H9 (cell line): ENCODE measurements around the gene BANP. TPM values are rescaled to one million over a fixed set of nuclear protein-coding genes. Genes with fewer than 3 reads are reported as not detected.

Experiments
- DNase-seq: peaks from one replicate; pipeline ENCODE4 v3.0.0-alpha.2; 2017
- H2AFZ ChIP-seq: one replicate; pipeline ENCODE4 v1.6.1; 2013; ENCODE audit warnings: mild to moderate bottlenecking, low read length, control low read depth, moderate library complexity
- H2AK5ac ChIP-seq: 2 replicates; pipeline ENCODE4 v1.6.1; 2013; ENCODE audit warnings: low read length, control low read depth, mixed read lengths; ENCODE audit not compliant: insufficient read length
- H2BK120ac ChIP-seq: one replicate; pipeline ENCODE4 v1.6.1; 2013; ENCODE audit warnings: low read depth, mild to moderate bottlenecking, low read length, control low read depth, inconsistent platforms; ENCODE audit not compliant: poor library complexity, severe bottlenecking
- H2BK12ac ChIP-seq: 2 replicates; pipeline ENCODE4 v1.6.1; 2013; ENCODE audit warnings: low read length, control low read depth, mixed read lengths, low read depth; ENCODE audit not compliant: insufficient read length
- H2BK15ac ChIP-seq: 2 replicates; pipeline ENCODE4 v1.6.1; 2013; ENCODE audit warnings: low read depth, low read length, control low read depth
- H2BK20ac ChIP-seq: one replicate; pipeline ENCODE4 v1.6.1; 2013; ENCODE audit warnings: low read depth, mild to moderate bottlenecking, low read length, control low read depth, inconsistent platforms; ENCODE audit not compliant: poor library complexity, severe bottlenecking
- H2BK5ac ChIP-seq: 2 replicates; pipeline ENCODE4 v1.6.1; 2013; ENCODE audit warnings: low read length, control low read depth, mixed read lengths; ENCODE audit not compliant: insufficient read length
- H3K14ac ChIP-seq: 2 replicates; pipeline ENCODE4 v1.6.1; 2013; ENCODE audit warnings: low read length, control low read depth; ENCODE audit not compliant: insufficient read depth
- H3K18ac ChIP-seq: 2 replicates; pipeline ENCODE4 v1.6.1; 2013; ENCODE audit warnings: low read depth, mild to moderate bottlenecking, mixed read lengths, low read length, control low read depth; ENCODE audit not compliant: insufficient read length
- H3K23ac ChIP-seq: 2 replicates; pipeline ENCODE4 v1.6.1; 2013; ENCODE audit warnings: low read length, control low read depth, mixed read lengths, low read depth; ENCODE audit not compliant: insufficient read length
- H3K23me2 ChIP-seq: 2 replicates; pipeline ENCODE4 v1.6.1; 2013; ENCODE audit warnings: low read depth, mild to moderate bottlenecking, mixed read lengths, low read length, control low read depth; ENCODE audit not compliant: insufficient read length, poor library complexity, severe bottlenecking
- H3K27ac ChIP-seq: 2 replicates; pipeline ENCODE4 v1.5.1; 2013; ENCODE audit warnings: low read length, control low read depth, mixed read lengths, low read depth; ENCODE audit not compliant: insufficient read length
- H3K27me3 ChIP-seq: 2 replicates; pipeline ENCODE4 v1.6.1; 2013; ENCODE audit warnings: low read length, control low read depth, inconsistent platforms; ENCODE audit not compliant: insufficient read depth
- H3K4ac ChIP-seq: 2 replicates; pipeline ENCODE4 v1.6.1; 2013; ENCODE audit warnings: low read depth, mild to moderate bottlenecking, control low read depth, inconsistent platforms, low read length, moderate library complexity
- H3K4me1 ChIP-seq: 2 replicates; pipeline ENCODE4 v1.6.1; 2013; ENCODE audit warnings: low read length, control low read depth, inconsistent platforms; ENCODE audit not compliant: insufficient read depth
- H3K4me2 ChIP-seq: 2 replicates; pipeline ENCODE4 v1.6.1; 2013; ENCODE audit warnings: low read length, control low read depth, mixed read lengths; ENCODE audit not compliant: insufficient read length, insufficient read depth
- H3K56ac ChIP-seq: 2 replicates; pipeline ENCODE4 v1.6.1; 2013; ENCODE audit warnings: low read depth, mild to moderate bottlenecking, mixed read lengths, low read length, control low read depth; ENCODE audit not compliant: insufficient read length
- H3K79me1 ChIP-seq: 2 replicates; pipeline ENCODE4 v1.6.1; 2013; ENCODE audit warnings: low read depth, mild to moderate bottlenecking, moderate library complexity, low read length, control low read depth, inconsistent platforms; ENCODE audit not compliant: insufficient read depth, poor library complexity, severe bottlenecking
- H3K79me2 ChIP-seq: 2 replicates; pipeline ENCODE4 v1.6.1; 2013; ENCODE audit warnings: low read length, control low read depth, inconsistent platforms; ENCODE audit not compliant: insufficient read depth
- H3K9ac ChIP-seq: 2 replicates; pipeline ENCODE4 v1.6.1; 2013; ENCODE audit warnings: low read length, control low read depth, mixed read lengths; ENCODE audit not compliant: insufficient read length; ENCODE audit errors: extremely low read depth
- H3K9me3 ChIP-seq: one replicate; pipeline ENCODE4 v1.6.1; 2013; ENCODE audit warnings: low read depth, low read length, inconsistent platforms; ENCODE audit not compliant: control insufficient read depth
- H3T11ph ChIP-seq: one replicate; pipeline ENCODE4 v1.6.1; 2013; ENCODE audit warnings: mild to moderate bottlenecking, low read length, control low read depth, inconsistent platforms
- H4K20me1 ChIP-seq: one replicate; pipeline ENCODE4 v1.6.1; 2013; ENCODE audit not compliant: control insufficient read depth, insufficient read length, insufficient read depth
- H4K5ac ChIP-seq: 2 replicates; pipeline ENCODE4 v1.6.1; 2013; ENCODE audit warnings: low read depth, mild to moderate bottlenecking, mixed read lengths, low read length, control low read depth; ENCODE audit not compliant: insufficient read length
- H4K8ac ChIP-seq: replicated peaks from 2 replicates; pipeline ENCODE4 v1.6.1; 2013; ENCODE audit warnings: low read length, control low read depth, mixed read lengths, low read depth; ENCODE audit not compliant: insufficient read length
- H4K91ac ChIP-seq: 2 replicates; pipeline ENCODE4 v1.6.1; 2013; ENCODE audit warnings: low read depth, mild to moderate bottlenecking, moderate library complexity, mixed read lengths, low read length, control low read depth; ENCODE audit not compliant: insufficient read length
- H3K27ac Mint-ChIP-seq, 3 experiments: 2 replicates in 2 of 3; 3 replicates in 1 of 3; pipeline ENCODE4 v1.8.0; 2020 to 2021; ENCODE audit warnings: mixed read lengths in 3 of 3, mild to moderate bottlenecking in 1 of 3, moderate library complexity in 1 of 3
- H3K27me3 Mint-ChIP-seq: 2 replicates; pipeline ENCODE4 v1.8.0; 2021; ENCODE audit warnings: low read depth, mild to moderate bottlenecking, moderate library complexity, mixed read lengths
- H3K36me3 Mint-ChIP-seq, 3 experiments: 2 replicates in 2 of 3; 3 replicates in 1 of 3; pipeline ENCODE4 v1.8.0; 2020 to 2021; ENCODE audit warnings: low read depth in 3 of 3, mixed read lengths in 3 of 3; ENCODE audit not compliant: insufficient read depth in 1 of 3
- H3K4me1 Mint-ChIP-seq, 2 experiments: 2 replicates each; pipeline ENCODE4 v1.8.0; 2020; ENCODE audit warnings: mixed read lengths in 2 of 2
- H3K4me3 Mint-ChIP-seq, 2 experiments: 2 replicates in 1 of 2; 3 replicates in 1 of 2; pipeline ENCODE4 v1.8.0; 2020 to 2021; ENCODE audit warnings: mild to moderate bottlenecking in 2 of 2, mixed read lengths in 2 of 2, moderate library complexity in 1 of 2
- H3K9me3 Mint-ChIP-seq, 2 experiments: 2 replicates in 1 of 2; 3 replicates in 1 of 2; pipeline ENCODE4 v1.8.0; 2020; ENCODE audit warnings: mild to moderate bottlenecking in 2 of 2, mixed read lengths in 2 of 2, moderate library complexity in 1 of 2
- WGBS: extraction: QIAGEN DNeasy Blood & Tissue Kit; methylation state at CpG from one replicate; pipeline ENCODE4 v1.1.7; 2013; ENCODE audit warnings: missing lambda C conversion rate, low lambda C conversion rate, mixed read lengths; ENCODE audit not compliant: insufficient read length; ENCODE audit errors: extremely low coverage; 5-methylcytosine and 5-hydroxymethylcytosine counted together
- total RNA-seq: library from RNA; stranded (reverse); gene quantifications from 2 replicates; pipeline ENCODE4 v1.2.1, GENCODE V29; 2021
- TF ChIP-seq, protein P1 (sequence below): fragments of 200-600 bp; sonication (generic); conservative IDR thresholded peaks from 3 replicates; pipeline ENCODE4 v1.8.0; 2021; ENCODE audit warnings: antibody characterized with exemption, mild to moderate bottlenecking

The BANP gene
- total RNA-seq, 1 experiment from 2014 or later, result 24.9 TPM

- Mint-ChIP-seq H3K36me3 (peaks cover 2 to 24% (median 8%) of the 10 kb centered on the region in 3 experiments; a peak in 6 of 7 replicates), H3K4me1 (peaks cover 8 to 9% of the 10 kb centered on the region in 2 experiments; a peak in 3 of 4 replicates), H3K27me3 (no peaks in the 10 kb centered on the region), H3K4me3 (no peak overlapping the region), H3K27ac (peak overlapping the region; percentile 27 to 69 (median 67); a peak in 3 of 7 replicates), H3K9me3 (no peaks in the 10 kb centered on the region; a peak in 1 of 5 replicates)
- no CpG with 5 or more reads among the region's 30 CpGs for WGBS
- H3K79me2 ChIP-seq, result no peaks in the 10 kb centered on the region; the same call in 1 of the 2 replicates
- no peak overlapping the region for H4K8ac ChIP-seq
- no peak overlapping the region for H2BK20ac ChIP-seq
- no peak overlapping the region for H4K91ac ChIP-seq
- no peak overlapping the region for H4K5ac ChIP-seq
- H2BK12ac ChIP-seq, result no peak overlapping the region
- no peaks in the 10 kb centered on the region for H4K20me1 ChIP-seq
- H2AK5ac ChIP-seq, result no peak overlapping the region
- H3K9me3 ChIP-seq, result no peaks in the 10 kb centered on the region
- H3K4me2 ChIP-seq, result no peak overlapping the region
- no peaks in the 10 kb centered on the region for H3K79me1 ChIP-seq
- H2AFZ ChIP-seq, result no peak overlapping the region
- no peak overlapping the region for H3K9ac ChIP-seq
- no peak overlapping the region for H3K4ac ChIP-seq
- H3K4me1 ChIP-seq, result no peaks in the 10 kb centered on the region
- no peak overlapping the region for H3T11ph ChIP-seq
- H3K23ac ChIP-seq, result no peak overlapping the region
- no peaks in the 10 kb centered on the region for H3K27me3 ChIP-seq
- H3K14ac ChIP-seq, result no peak overlapping the region
- no peak overlapping the region for H3K27ac ChIP-seq
- no peak overlapping the region for H3K18ac ChIP-seq
- no peaks in the 10 kb centered on the region for H3K23me2 ChIP-seq
- DNase-seq, result no peak
- no peak overlapping the region for H2BK120ac ChIP-seq
- no peak overlapping the region for H2BK5ac ChIP-seq
- no peak overlapping the region for H2BK15ac ChIP-seq
- no peak overlapping the region for H3K56ac ChIP-seq
- TF ChIP-seq, protein P1, sequence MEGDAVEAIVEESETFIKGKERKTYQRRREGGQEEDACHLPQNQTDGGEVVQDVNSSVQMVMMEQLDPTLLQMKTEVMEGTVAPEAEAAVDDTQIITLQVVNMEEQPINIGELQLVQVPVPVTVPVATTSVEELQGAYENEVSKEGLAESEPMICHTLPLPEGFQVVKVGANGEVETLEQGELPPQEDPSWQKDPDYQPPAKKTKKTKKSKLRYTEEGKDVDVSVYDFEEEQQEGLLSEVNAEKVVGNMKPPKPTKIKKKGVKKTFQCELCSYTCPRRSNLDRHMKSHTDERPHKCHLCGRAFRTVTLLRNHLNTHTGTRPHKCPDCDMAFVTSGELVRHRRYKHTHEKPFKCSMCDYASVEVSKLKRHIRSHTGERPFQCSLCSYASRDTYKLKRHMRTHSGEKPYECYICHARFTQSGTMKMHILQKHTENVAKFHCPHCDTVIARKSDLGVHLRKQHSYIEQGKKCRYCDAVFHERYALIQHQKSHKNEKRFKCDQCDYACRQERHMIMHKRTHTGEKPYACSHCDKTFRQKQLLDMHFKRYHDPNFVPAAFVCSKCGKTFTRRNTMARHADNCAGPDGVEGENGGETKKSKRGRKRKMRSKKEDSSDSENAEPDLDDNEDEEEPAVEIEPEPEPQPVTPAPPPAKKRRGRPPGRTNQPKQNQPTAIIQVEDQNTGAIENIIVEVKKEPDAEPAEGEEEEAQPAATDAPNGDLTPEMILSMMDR, result peak; percentile 44
Measured at GRCh38 chr16:88060524-88061219, 109.4 kb downstream of the BANP start.
